Body of pancreas (tissue), 4 donors: ENCODE results near the gene PTPN5.

Experiments
- CTCF ChIP-seq, 7 experiments: fragments of 450-650 bp in 4 of 7; fragments of 200-600 bp in 3 of 7; sonication (generic) in 3 of 7; IDR thresholded peaks; one replicate each; pipeline ENCODE4 v1.5.1; 2016 to 2019; ENCODE audit warnings: antibody characterized with exemption in 7 of 7
- POLR2A ChIP-seq, 3 donors: fragments of 450-650 bp; IDR thresholded peaks; one replicate each; pipeline ENCODE4 v1.6.1; 2016; ENCODE audit warnings: antibody characterized with exemption in 3 of 3, mild to moderate bottlenecking in 2 of 3

DNA sequence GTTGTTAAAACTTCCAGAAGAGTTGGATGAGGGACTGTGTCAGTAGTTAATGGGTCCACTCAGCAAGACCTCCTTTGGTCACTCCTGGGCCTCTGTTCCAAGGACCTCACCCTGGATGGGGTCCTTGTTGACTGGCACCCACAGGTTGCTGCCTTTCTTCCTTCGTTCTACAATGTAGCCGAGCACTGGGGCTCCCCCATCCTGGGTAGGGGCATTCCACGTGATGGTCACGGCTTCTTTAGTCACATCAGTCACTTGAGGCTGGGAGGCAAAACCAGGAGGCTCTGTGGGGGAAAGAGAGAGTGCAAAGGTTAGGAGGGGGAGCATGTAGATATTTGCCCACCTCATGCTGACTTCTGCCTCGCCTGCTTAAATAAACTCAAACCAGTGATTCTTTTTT, 81.1 kb downstream of the PTPN5 start:
- TF ChIP-seq CTCF (IDR thresholded peaks at IDR 0.05): no peak
- TF ChIP-seq POLR2A (IDR thresholded peaks at IDR 0.05): no peak
